ENCODE results near the gene TPRN. TPM values are rescaled to one million over a fixed set of nuclear protein-coding genes. Genes with fewer than 3 reads are reported as not detected.

The TPRN gene
- total and polyA plus RNA-seq, 9 of the 15 experiments (the other 6 are each of a cell fraction or from before 2014, with no cell fraction given), result 0.31 to 31.9 (median 4.4) TPM

- TF ChIP-seq DDX20 (tag; IDR thresholded peaks at IDR 0.05; ENCODE audit: low read depth) (no peak), TARDBP (IDR thresholded peaks at IDR 0.05) (no peak), NCOA4 (IDR thresholded peaks at IDR 0.05; ENCODE audit: partially characterized antibody) (no peak), RBM39 (optimal IDR thresholded peaks at IDR 0.05; ENCODE audit: low read depth, low read length) (no peak), MTA1 (IDR thresholded peaks at IDR 0.05; ENCODE audit: borderline replicate concordance) (no peak), ZNF785 (CRISPR knock-in tag; IDR thresholded peaks at IDR 0.05) (no peak), ZNF644 (tag; IDR thresholded peaks at IDR 0.05; ENCODE audit: low read depth) (no peak), CBFA2T2 (conservative IDR thresholded peaks at IDR 0.05) (no peak), POLR3A (IDR thresholded peaks at IDR 0.05; ENCODE audit: borderline replicate concordance, extremely low read depth, insufficient read depth, insufficient read length) (no peak), SMAD4 (CRISPR knock-in tag; conservative IDR thresholded peaks at IDR 0.05) (no peak), ETS2 (tag; IDR thresholded peaks at IDR 0.05; ENCODE audit: borderline replicate concordance, poor library complexity, severe bottlenecking) (no peak), ZNF77 (CRISPR knock-in tag; IDR thresholded peaks at IDR 0.05) (no peak), ZNF57 (CRISPR knock-in tag; IDR thresholded peaks at IDR 0.05) (no peak), ZFX (CRISPR knock-in tag; IDR thresholded peaks at IDR 0.05) (peak; percentile 27; the same call in 1 of the 2 replicates), ZNF766 (CRISPR knock-in tag; conservative IDR thresholded peaks at IDR 0.05) (no peak), HDAC1 (IDR thresholded peaks at IDR 0.05) (peak in 1 of 2 experiments; percentile 67; a peak in 2 of 4 replicates), EP300 (IDR thresholded peaks at IDR 0.05; ENCODE audit: low read length) (no peak), PHTF2 (CRISPR knock-in tag; IDR thresholded peaks at IDR 0.05) (no peak), NBN (IDR thresholded peaks at IDR 0.05; ENCODE audit: low read depth) (no peak), ZNF75A (CRISPR knock-in tag; IDR thresholded peaks at IDR 0.05) (no peak), RNF2 (IDR thresholded peaks at IDR 0.05) (no peak), ZNF274 (IDR thresholded peaks at IDR 0.05; ENCODE audit: borderline replicate concordance, low read depth, low read length) (no peak), HLTF (IDR thresholded peaks at IDR 0.05) (no peak), BRCA1 (IDR thresholded peaks at IDR 0.05) (no peak), BRCA1 (CRISPR knock-in tag; IDR thresholded peaks at IDR 0.05) (no peak), CCAR2 (IDR thresholded peaks at IDR 0.05; ENCODE audit: low read depth, low read length) (no peak), CREB1 (IDR thresholded peaks at IDR 0.05) (no peak), CREB1 (CRISPR knock-in tag; IDR thresholded peaks at IDR 0.05) (no peak), MIER1 (IDR thresholded peaks at IDR 0.05; ENCODE audit: low read depth) (no peak), GTF2A2 (tag; IDR thresholded peaks at IDR 0.05) (no peak), ZNF444 (CRISPR knock-in tag; IDR thresholded peaks at IDR 0.05) (no peak), HMG20A (CRISPR knock-in tag; conservative IDR thresholded peaks at IDR 0.05) (no peak), ZNF133 (CRISPR knock-in tag; IDR thresholded peaks at IDR 0.05) (no peak)
- TF ChIP-seq, protein P1, sequence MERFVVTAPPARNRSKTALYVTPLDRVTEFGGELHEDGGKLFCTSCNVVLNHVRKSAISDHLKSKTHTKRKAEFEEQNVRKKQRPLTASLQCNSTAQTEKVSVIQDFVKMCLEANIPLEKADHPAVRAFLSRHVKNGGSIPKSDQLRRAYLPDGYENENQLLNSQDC (CRISPR knock-in tag; IDR thresholded peaks at IDR 0.05), result no peak
Measured at GRCh38 chr9:137217276-137218211, 17.0 kb upstream of the TPRN start (continued).
